ENCODE measurements around the gene ANO3. TPM values are rescaled to one million over a fixed set of nuclear protein-coding genes. Genes with fewer than 3 reads are reported as not detected.

ANO3 gene
- total and polyA plus RNA-seq, 2 of the 8 experiments (the other 6 are each of a cell fraction or from before 2014, with no cell fraction given): not detected

DNA sequence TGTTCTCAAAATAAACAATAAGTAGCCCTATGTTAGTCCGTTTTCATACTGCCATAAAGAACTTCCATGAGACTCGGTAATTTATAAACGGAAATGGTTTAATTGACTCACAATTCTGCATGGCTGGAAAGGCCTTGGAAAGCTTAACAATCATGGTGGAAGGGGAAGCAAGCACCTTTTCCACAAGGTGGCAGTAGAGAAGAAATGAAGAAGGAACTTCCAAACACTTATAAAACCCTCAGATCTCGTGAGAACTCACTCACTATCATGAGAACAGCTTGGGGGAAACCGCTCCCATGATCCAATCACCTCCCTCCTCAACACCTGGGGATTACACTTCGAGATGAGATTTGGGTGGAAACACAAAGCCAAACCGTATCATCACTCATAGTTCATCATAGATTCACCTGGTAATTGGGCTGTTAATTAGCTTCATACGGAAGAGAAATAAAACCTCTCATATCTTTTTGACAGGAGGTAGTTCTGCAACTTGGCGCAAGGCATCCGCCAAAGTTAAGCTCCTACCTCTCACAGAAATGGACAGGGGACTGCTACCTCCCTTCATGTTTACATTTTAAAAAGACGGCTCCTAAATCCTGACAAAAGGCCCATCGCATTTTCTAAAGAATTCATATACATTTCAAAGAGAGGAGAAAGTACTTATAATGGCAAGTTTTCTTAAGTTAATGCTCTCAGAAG is 191.1 kb downstream of the ANO3 start:
- H2BK5ac ChIP-seq (ENCODE audit: low read depth, low read length): no peak overlapping the region
- H3K79me1 ChIP-seq (ENCODE audit: low read depth, low read length): no peaks in the 10 kb centered on the region
- no peak overlapping the region for H2BK15ac ChIP-seq (ENCODE audit: low read length)
- H3K18ac ChIP-seq (ENCODE audit: extremely low read depth, low read length): no peak overlapping the region
- FAIRE-seq (peak; percentile 94), DNase-seq (ENCODE audit: low read depth in 1 of 2, low spot score in 2 of 2) (peak; percentile 21 to 45)
- no peak overlapping the region for H3K27ac ChIP-seq (ENCODE audit: low read depth, low read length)
- 18% methylated on average over 12 of the region's 12 CpGs; no CpG with 5 or more reads in 1 of the 2 experiments for WGBS, 2 experiments (ENCODE audit: extremely low coverage in 1 of 2, insufficient coverage in 1 of 2, insufficient read length in 1 of 2, insufficient replicate concordance in 2 of 2, low coverage in 1 of 2, low lambda C conversion rate in 2 of 2, missing lambda C conversion rate in 1 of 2)
- H3K4ac ChIP-seq (replicated peaks; ENCODE audit: insufficient read length, low read depth, low read length): no peak overlapping the region
- H3K14ac ChIP-seq (ENCODE audit: insufficient read length): no peak overlapping the region
- no peaks in the 10 kb centered on the region for H3K36me3 ChIP-seq (ENCODE audit: control insufficient read depth in 2 of 4, insufficient read depth in 4 of 4, low read length in 3 of 4)
- no peaks in the 10 kb centered on the region for H3K9me3 ChIP-seq (ENCODE audit: insufficient read depth in 2 of 2, low read depth in 1 of 2, low read length in 1 of 2)
- H3K4me3 ChIP-seq (ENCODE audit: extremely low read depth in 1 of 4, insufficient read depth in 2 of 4, low read depth in 3 of 4, low read length in 4 of 4): peak overlapping the region in 3 of 4 experiments; percentile 28 to 55 (median 34); a peak in 4 of 8 replicates
- no peak overlapping the region for H3K23ac ChIP-seq (ENCODE audit: insufficient read length)
- peak overlapping the region; percentile 89 for H2AFZ ChIP-seq (ENCODE audit: low read length)
- H3K23me2 ChIP-seq (ENCODE audit: low read depth, low read length): no peaks in the 10 kb centered on the region
- ChIA-PET POLR2A (ENCODE audit: partially characterized antibody) (interaction anchor here (0.6 kb wide), 1 partner anchor 125 kb away, joined by 3 read pairs; no protein-coding TSS in a partner anchor), CTCF (ENCODE audit: partially characterized antibody) (interaction anchor here (0.6 to 3.0 kb wide), 16 partner anchors 8 to 631 kb away, joined by 3 to 23 read pairs (median 4); partner anchors contain the start of gene ANO3)
- no peaks in the 10 kb centered on the region for H3K79me2 ChIP-seq (ENCODE audit: control insufficient read depth in 1 of 2, insufficient read depth in 2 of 2, low read length in 2 of 2)
- peak overlapping the region; percentile 57 to 60 for H3K4me2 ChIP-seq (ENCODE audit: insufficient read depth in 1 of 2, low read depth in 2 of 2, low read length in 2 of 2)
- no peak overlapping the region for H2BK12ac ChIP-seq (ENCODE audit: low read depth, low read length)
- H2AK5ac ChIP-seq (ENCODE audit: low read depth, low read length): no peak overlapping the region
- peaks cover 0 to 5% (median 2%) of the 10 kb centered on the region in 4 experiments; a peak in 3 of 7 replicates for H3K27me3 ChIP-seq (replicated peaks in 1 of 4; ENCODE audit: control insufficient read depth in 3 of 4, extremely low read depth in 1 of 4, insufficient read depth in 3 of 4, low read length in 3 of 4)
- H3K56ac ChIP-seq (replicated peaks; ENCODE audit: insufficient read length, low read depth, low read length): no peak overlapping the region
- H4K20me1 ChIP-seq (replicated peaks in 1 of 2; ENCODE audit: control insufficient read depth in 1 of 2, insufficient read depth in 2 of 2, low read length in 2 of 2): no peaks in the 10 kb centered on the region
- no peak overlapping the region for H2BK120ac ChIP-seq (replicated peaks; ENCODE audit: low read depth, low read length)
- no peak overlapping the region for H2BK20ac ChIP-seq (ENCODE audit: low read length)
- peak overlapping the region in 1 of 4 experiments; percentile 31; a peak in 1 of 7 replicates for H3K9ac ChIP-seq (replicated peaks in 1 of 4; ENCODE audit: extremely low read depth in 1 of 4, low read depth in 3 of 4, low read length in 3 of 4)
- H4K5ac ChIP-seq (ENCODE audit: insufficient read length, low read depth, low read length): peak overlapping the region; percentile 86
- H4K91ac ChIP-seq (replicated peaks; ENCODE audit: insufficient read length, low read length): no peak overlapping the region
- peaks cover 0 to 3% (median 1%) of the 10 kb centered on the region in 4 experiments; a peak in 2 of 7 replicates for H3K4me1 ChIP-seq (replicated peaks in 1 of 4; ENCODE audit: control insufficient read depth in 3 of 4, insufficient read depth in 4 of 4, low read length in 3 of 4)
- H4K8ac ChIP-seq (ENCODE audit: extremely low read depth, insufficient read depth, low read length): no peak overlapping the region
- TF ChIP-seq, protein P1, sequence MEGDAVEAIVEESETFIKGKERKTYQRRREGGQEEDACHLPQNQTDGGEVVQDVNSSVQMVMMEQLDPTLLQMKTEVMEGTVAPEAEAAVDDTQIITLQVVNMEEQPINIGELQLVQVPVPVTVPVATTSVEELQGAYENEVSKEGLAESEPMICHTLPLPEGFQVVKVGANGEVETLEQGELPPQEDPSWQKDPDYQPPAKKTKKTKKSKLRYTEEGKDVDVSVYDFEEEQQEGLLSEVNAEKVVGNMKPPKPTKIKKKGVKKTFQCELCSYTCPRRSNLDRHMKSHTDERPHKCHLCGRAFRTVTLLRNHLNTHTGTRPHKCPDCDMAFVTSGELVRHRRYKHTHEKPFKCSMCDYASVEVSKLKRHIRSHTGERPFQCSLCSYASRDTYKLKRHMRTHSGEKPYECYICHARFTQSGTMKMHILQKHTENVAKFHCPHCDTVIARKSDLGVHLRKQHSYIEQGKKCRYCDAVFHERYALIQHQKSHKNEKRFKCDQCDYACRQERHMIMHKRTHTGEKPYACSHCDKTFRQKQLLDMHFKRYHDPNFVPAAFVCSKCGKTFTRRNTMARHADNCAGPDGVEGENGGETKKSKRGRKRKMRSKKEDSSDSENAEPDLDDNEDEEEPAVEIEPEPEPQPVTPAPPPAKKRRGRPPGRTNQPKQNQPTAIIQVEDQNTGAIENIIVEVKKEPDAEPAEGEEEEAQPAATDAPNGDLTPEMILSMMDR (IDR thresholded peaks at IDR 0.05; ENCODE audit: control extremely low read depth in 1 of 3, insufficient read depth in 1 of 3, low read depth in 1 of 3, low read length in 3 of 3): peak in 2 of 3 experiments; percentile 40 to 68; a peak in 2 of 4 replicates
- TF ChIP-seq JUN (IDR thresholded peaks at IDR 0.05; ENCODE audit: low read depth, low read length) (no peak), CHD2 (IDR thresholded peaks at IDR 0.05; ENCODE audit: low read length) (peak; percentile 94), POU5F1 (IDR thresholded peaks at IDR 0.05; ENCODE audit: low read depth, low read length) (0 out of 2 replicates have a peak, but pooled peaks have one; percentile 51), POLR2AphosphoS5 (IDR thresholded peaks at IDR 0.05; ENCODE audit: low read depth, low read length) (no peak), BRCA1 (IDR thresholded peaks at IDR 0.05; ENCODE audit: low read depth, low read length) (peak; percentile 84), CHD1 (IDR thresholded peaks at IDR 0.05; ENCODE audit: low read depth, low read length) (no peak), KDM4A (IDR thresholded peaks at IDR 0.05; ENCODE audit: low read depth, low read length, severe bottlenecking) (peak; percentile 71), RAD21 (IDR thresholded peaks at IDR 0.05 in 1 of 2, conservative IDR thresholded peaks at IDR 0.05 in 1 of 2; ENCODE audit: low read depth in 2 of 2, low read length in 2 of 2) (peak; percentile 39 to 54; a peak in 3 of 4 replicates)
